ENCODE results near the gene AFF3. TPM values are rescaled to one million over a fixed set of nuclear protein-coding genes. Genes with fewer than 3 reads are reported as not detected.
"Not testable (repeated sequence)": the region's sequence is repeated elsewhere in the genome, so short reads cannot be mapped to it uniquely, and the experiment has no call there.

AFF3 gene
- total and polyA plus RNA-seq, 8 donors, result 16.4 to 42.0 (median 21.4) TPM

DNA sequence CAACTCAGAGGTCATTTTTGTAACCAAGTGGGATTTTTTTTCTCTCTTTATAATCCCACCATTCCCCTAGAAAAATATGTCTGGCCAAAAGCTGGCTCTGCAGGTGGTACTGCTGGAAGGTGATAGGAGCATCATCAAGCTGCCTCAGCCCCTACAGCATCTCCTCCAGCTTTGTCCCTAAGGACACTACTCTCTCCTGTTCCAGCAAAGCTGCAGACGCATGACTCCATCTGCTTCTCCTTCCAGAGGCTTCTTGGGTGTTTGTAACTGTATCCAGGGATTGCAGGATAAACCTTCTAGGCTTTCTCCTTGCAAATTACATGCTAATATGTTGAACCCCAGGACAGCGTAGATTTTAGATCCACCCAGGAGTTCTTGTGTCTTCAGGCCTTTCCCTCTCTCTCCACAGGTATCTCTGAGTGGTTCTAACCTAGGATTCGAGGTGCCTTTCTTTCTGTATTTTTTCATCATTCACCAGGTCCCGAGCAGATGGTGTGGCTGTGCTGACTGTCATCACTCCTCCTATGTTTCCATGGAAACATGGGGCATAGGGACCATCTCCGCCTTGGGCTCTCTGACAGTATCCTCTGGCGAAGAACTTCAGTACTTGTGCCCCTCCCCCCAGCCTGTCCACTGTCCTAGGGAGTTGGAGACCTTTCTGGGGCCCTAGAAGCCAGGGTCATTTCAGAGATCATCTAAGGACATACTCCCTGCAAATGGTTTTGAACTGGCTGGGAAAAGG is 34.3 kb downstream of the AFF3 start:
- Histone ChIP-seq H3K27me3 (peaks cover 6 to 34% of the 10 kb centered on the region in 2 donors), H3K27ac (no peak overlapping the region), H3K9me3 (no peaks in the 10 kb centered on the region), H3K4me1 (peaks cover 0 to 21% of the 10 kb centered on the region in 2 donors), H3K36me3 (no peaks in the 10 kb centered on the region), H3K4me3 (no peak overlapping the region)
- TF ChIP-seq, protein P1, sequence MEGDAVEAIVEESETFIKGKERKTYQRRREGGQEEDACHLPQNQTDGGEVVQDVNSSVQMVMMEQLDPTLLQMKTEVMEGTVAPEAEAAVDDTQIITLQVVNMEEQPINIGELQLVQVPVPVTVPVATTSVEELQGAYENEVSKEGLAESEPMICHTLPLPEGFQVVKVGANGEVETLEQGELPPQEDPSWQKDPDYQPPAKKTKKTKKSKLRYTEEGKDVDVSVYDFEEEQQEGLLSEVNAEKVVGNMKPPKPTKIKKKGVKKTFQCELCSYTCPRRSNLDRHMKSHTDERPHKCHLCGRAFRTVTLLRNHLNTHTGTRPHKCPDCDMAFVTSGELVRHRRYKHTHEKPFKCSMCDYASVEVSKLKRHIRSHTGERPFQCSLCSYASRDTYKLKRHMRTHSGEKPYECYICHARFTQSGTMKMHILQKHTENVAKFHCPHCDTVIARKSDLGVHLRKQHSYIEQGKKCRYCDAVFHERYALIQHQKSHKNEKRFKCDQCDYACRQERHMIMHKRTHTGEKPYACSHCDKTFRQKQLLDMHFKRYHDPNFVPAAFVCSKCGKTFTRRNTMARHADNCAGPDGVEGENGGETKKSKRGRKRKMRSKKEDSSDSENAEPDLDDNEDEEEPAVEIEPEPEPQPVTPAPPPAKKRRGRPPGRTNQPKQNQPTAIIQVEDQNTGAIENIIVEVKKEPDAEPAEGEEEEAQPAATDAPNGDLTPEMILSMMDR (IDR thresholded peaks at IDR 0.05), result no peak
- intact Hi-C loops (cut with DNase I), result no loop called here
- ATAC-seq (no peak), DNase-seq (no peak)

DNA sequence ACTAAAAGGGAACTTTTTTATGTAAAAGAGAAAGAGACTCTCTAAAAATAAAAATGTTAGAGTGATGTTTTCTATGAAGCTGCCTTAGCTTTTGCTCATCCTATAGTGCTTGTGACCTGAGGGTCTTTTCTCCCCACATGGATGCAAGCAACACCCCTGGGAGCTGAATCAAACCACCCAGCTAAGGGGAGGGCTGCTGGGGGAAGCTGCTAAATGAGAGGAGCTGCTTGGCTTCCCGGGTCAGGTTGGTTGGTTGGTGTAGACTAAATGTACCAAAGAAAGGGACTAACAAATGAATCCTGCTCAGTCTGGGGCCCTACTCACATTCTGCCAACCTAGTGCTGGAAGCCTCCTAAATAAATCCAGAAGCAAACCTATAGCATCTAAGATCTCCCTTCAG is 35.0 kb downstream of the AFF3 start:
- Histone ChIP-seq H3K9me3 (no peaks in the 10 kb centered on the region), H3K27ac (no peak overlapping the region), H3K27me3 (peaks cover 6 to 34% of the 10 kb centered on the region in 2 donors), H3K36me3 (no peaks in the 10 kb centered on the region), H3K4me1 (peaks cover 0 to 21% of the 10 kb centered on the region in 2 donors), H3K4me3 (no peak overlapping the region)
- TF ChIP-seq, protein P1 (IDR thresholded peaks at IDR 0.05), result no peak
- DNase-seq, result no peak
- intact Hi-C loops (cut with DNase I), result no loop called here
- no peak for ATAC-seq

DNA sequence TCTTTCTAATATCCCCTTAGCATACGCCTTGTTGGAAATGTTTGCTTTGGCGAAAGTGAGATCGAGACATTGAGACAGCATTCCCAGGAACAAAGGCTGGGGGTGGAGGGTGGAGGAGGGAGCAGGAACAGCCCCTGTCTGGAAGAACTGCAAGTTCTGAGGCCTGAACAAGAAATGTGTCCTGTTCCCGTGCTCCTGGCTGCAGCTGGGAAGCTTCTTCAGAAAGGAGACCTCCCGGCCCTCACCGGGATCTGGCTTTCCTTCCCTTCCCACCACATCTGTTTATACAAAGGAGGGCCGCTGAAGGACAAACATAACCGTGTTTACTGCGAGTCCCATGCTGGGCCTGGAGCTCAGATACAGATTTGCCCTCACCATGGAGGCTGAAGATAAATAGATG is 35.9 kb downstream of the AFF3 start:
- Histone ChIP-seq H3K36me3 (no peaks in the 10 kb centered on the region), H3K27me3 (peaks cover 6 to 34% of the 10 kb centered on the region in 2 donors), H3K27ac (no peak overlapping the region), H3K4me3 (no peak overlapping the region), H3K4me1 (peaks cover 0 to 21% of the 10 kb centered on the region in 2 donors), H3K9me3 (no peaks in the 10 kb centered on the region)
- intact Hi-C loops (cut with DNase I), result no loop called here
- DNase-seq (peak in 1 of 4 donors; percentile 24), ATAC-seq (no peak)
- TF ChIP-seq, protein P1 (IDR thresholded peaks at IDR 0.05), result no peak

- TF ChIP-seq, protein P1 (IDR thresholded peaks at IDR 0.05), result no peak
- H3K36me3 ChIP-seq, result no peaks in the 10 kb centered on the region
- intact Hi-C loops (cut with DNase I), result no loop called here
- H3K4me3 ChIP-seq, result peak overlapping the region; percentile 41 to 48
- ATAC-seq (no peak), DNase-seq (peak in 1 of 4 donors; percentile 35)
- peak overlapping the region in 1 of 2 donors; percentile 68 for H3K27ac ChIP-seq
- H3K4me1 ChIP-seq, result peaks cover 0 to 21% of the 10 kb centered on the region in 2 donors
- no peaks in the 10 kb centered on the region for H3K9me3 ChIP-seq
- H3K27me3 ChIP-seq, result peaks cover 6 to 34% of the 10 kb centered on the region in 2 donors
Observed at GRCh38 chr2:100105678-100106054, 36.7 kb downstream of the AFF3 start.

GRCh38 chr2:100104718-100105677 is 37.4 kb downstream of the AFF3 start:
- no peaks in the 10 kb centered on the region for H3K9me3 ChIP-seq
- intact Hi-C loops (cut with DNase I), result no loop called here
- H3K27me3 ChIP-seq, result peaks cover 6 to 34% of the 10 kb centered on the region in 2 donors
- peak; percentile 63 for ATAC-seq
- peak overlapping the region; percentile 41 to 48 for H3K4me3 ChIP-seq
- peak in 3 of 4 donors; percentile 36 to 79 (median 49) for DNase-seq
- H3K4me1 ChIP-seq, result peaks cover 0 to 21% of the 10 kb centered on the region in 2 donors
- H3K27ac ChIP-seq, result peak overlapping the region in 1 of 2 donors; percentile 68
- TF ChIP-seq, protein P1 (IDR thresholded peaks at IDR 0.05), result no peak
- no peaks in the 10 kb centered on the region for H3K36me3 ChIP-seq

DNA sequence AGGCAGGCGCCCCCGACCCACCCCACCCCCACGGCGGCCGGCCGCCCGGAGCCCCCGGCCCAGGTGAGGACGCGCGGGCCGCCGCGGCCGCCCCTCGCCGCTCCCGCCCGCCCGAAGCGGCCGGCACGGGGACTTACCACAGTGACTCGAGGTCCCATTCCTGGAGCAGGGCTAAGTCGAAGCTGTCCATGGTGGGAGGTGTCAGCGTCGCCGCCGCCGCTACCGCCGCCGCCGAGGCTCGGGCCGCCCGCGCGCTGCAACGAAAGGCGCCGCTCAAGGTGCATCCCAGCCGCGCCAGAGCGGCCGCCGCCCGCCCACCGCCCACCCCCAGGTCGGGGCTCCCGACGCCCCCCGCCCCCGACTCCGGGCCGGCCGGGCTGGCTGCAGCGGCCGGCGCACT is 38.1 kb downstream of the AFF3 start:
- peak in 1 of 4 donors; percentile 73 for DNase-seq
- intact Hi-C loops (cut with DNase I); H3K27ac ChIP-seq; H3K36me3 ChIP-seq; H3K9me3 ChIP-seq: not testable (repeated sequence)
- Histone ChIP-seq H3K27me3 (peaks cover 6 to 34% of the 10 kb centered on the region in 2 donors), H3K4me3 (peak overlapping the region in 1 of 2 donors; percentile 20), H3K4me1 (peaks cover 0 to 21% of the 10 kb centered on the region in 2 donors)
- ATAC-seq, result peak; percentile 56

GRCh38 chr2:100103527-100104252 is 38.7 kb downstream of the AFF3 start:
- intact Hi-C loops (cut with DNase I); H3K36me3 ChIP-seq; H3K27ac ChIP-seq; H3K9me3 ChIP-seq: not testable (repeated sequence)
- peaks cover 0 to 21% of the 10 kb centered on the region in 2 donors for H3K4me1 ChIP-seq
- H3K4me3 ChIP-seq, result peak overlapping the region in 1 of 2 donors; percentile 20
- peak; percentile 23 for ATAC-seq
- peaks cover 6 to 34% of the 10 kb centered on the region in 2 donors for H3K27me3 ChIP-seq
- peak in 1 of 4 donors; percentile 70 for DNase-seq

All from left lung (tissue), 10 donors.